ENCODE results near the gene KRTAP2-3.

Gene KRTAP2-3

DNA sequence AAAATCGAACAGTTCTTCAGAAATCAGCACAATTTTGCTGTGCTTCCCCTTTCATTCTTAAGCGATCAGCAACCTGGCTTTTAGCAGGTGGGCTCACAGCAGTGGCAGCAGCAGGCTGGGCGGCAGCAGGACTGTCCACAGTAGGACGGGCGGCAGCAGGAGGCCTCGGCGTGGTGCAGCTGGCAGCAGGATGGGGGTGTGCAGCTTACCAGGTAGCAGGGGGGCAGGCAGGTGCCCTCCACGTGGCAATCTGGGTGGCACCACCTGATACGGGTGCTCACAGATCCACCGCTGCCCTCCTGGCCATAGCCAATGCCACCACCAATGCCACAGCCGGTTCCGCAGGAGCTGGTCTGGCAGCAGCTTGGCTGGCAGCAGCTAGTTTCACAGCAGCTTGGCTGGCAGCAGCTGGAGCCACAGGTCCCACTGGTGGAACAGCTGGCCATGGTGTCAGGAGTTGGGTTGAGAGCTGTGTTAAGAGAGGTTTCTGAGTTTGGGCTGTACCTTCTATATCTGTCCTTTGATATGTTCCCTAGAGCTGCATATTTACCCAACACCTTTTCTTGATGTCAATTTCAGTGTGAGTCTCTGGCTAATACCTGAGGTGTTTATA is 30.2 kb downstream of the KRTAP2-3 start, which contains the start of gene KRTAP1-4:
Gene KRTAP1-4 (minus strand): TSS at position 563 of the 613 bp plus-strand sequence. CDS start 117 bp downstream, at position 446.
- no peak within 1 kb of the TSS for H3K9ac ChIP-seq (ENCODE audit: low read length)

DNA sequence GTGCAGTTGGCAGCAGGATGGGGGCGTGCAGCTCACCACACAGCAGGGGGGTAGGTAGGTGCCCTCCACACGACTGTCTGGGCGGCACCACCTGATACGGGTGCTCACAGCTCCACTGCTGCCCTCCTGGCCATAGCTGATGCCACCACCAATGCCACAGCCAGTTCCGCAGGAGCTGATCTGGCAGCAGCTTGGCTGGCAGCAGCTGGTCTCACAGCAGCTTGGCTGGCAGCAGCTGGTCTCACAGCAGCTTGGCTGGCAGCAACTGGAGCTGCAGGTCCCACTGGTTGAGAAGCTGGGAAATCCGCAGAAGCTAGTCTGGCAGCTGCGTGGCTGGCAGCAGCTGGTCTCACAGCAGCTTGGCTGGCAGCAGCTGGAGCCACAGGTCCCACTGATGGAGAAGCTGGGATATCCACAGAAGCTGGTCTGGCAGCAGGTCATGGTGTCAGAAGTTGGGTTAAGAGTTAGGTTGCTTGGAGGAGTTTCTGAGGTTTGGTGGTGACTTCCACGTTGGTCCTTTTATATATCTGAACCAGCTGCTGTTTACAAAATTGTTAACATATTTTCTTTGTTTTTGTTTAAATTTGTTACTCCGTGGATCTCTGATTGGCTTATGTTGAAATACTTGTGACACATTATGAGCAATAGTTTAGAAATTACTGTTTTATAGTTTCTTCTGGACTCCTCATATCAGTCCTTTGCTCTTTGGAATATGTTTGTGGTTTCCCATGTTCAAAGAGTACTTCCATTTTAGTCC is 33.0 kb downstream of the KRTAP2-3 start, which contains the start of gene KRTAP1-5:
Gene KRTAP1-5 (minus strand): TSS at position 494 of the 757 bp plus-strand sequence. CDS start 53 bp downstream, at position 441.
- Histone ChIP-seq H2AFZ (ENCODE audit: low read depth, low read length) (no peak within 1 kb of the TSS), H3K9me3 (ENCODE audit: insufficient read depth, low read length) (no peaks in the 10 kb centered on the region), H3K9ac (ENCODE audit: low read length) (no peak within 1 kb of the TSS), H4K20me1 (ENCODE audit: insufficient read depth, low read length) (no peaks in the 10 kb centered on the region), H3K36me3 (replicated peaks; ENCODE audit: low read depth, low read length) (no peaks in the 10 kb centered on the region), H3K4me2 (ENCODE audit: low read length) (no peak within 1 kb of the TSS), H3K4me3 (ENCODE audit: low read length) (no peak within 1 kb of the TSS), H3K27ac (ENCODE audit: low read length) (no peak within 1 kb of the TSS), H3K27me3 (ENCODE audit: low read depth, low read length) (peaks cover 26% of the 10 kb centered on the region; the same call in 1 of the 2 replicates), H3K79me2 (ENCODE audit: low read length) (no peaks in the 10 kb centered on the region), H3K4me1 (ENCODE audit: low read length) (no peaks in the 10 kb centered on the region)
- no peak for TF ChIP-seq EZH2phosphoT487 (IDR thresholded peaks at IDR 0.05; ENCODE audit: low read depth)
- TF ChIP-seq, protein P1, sequence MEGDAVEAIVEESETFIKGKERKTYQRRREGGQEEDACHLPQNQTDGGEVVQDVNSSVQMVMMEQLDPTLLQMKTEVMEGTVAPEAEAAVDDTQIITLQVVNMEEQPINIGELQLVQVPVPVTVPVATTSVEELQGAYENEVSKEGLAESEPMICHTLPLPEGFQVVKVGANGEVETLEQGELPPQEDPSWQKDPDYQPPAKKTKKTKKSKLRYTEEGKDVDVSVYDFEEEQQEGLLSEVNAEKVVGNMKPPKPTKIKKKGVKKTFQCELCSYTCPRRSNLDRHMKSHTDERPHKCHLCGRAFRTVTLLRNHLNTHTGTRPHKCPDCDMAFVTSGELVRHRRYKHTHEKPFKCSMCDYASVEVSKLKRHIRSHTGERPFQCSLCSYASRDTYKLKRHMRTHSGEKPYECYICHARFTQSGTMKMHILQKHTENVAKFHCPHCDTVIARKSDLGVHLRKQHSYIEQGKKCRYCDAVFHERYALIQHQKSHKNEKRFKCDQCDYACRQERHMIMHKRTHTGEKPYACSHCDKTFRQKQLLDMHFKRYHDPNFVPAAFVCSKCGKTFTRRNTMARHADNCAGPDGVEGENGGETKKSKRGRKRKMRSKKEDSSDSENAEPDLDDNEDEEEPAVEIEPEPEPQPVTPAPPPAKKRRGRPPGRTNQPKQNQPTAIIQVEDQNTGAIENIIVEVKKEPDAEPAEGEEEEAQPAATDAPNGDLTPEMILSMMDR (IDR thresholded peaks at IDR 0.05; ENCODE audit: low read depth, low read length): no peak

More for the DNA sequence above, 30.2 kb downstream of the KRTAP2-3 start, which contains the start of gene KRTAP1-4:
- Histone ChIP-seq H3K36me3 (replicated peaks; ENCODE audit: low read depth, low read length) (no peaks in the 10 kb centered on the region), H3K4me2 (ENCODE audit: low read length) (no peak within 1 kb of the TSS), H3K9me3 (ENCODE audit: insufficient read depth, low read length) (no peaks in the 10 kb centered on the region), H3K27ac (ENCODE audit: low read length) (no peak within 1 kb of the TSS), H3K79me2 (ENCODE audit: low read length) (no peaks in the 10 kb centered on the region), H3K4me3 (ENCODE audit: low read length) (no peak within 1 kb of the TSS), H3K4me1 (ENCODE audit: low read length) (no peaks in the 10 kb centered on the region), H4K20me1 (ENCODE audit: insufficient read depth, low read length) (no peaks in the 10 kb centered on the region), H2AFZ (ENCODE audit: low read depth, low read length) (no peak within 1 kb of the TSS), H3K27me3 (ENCODE audit: low read depth, low read length) (peaks cover 23% of the 10 kb centered on the region; the same call in 1 of the 2 replicates)
- no peak for TF ChIP-seq EZH2phosphoT487 (IDR thresholded peaks at IDR 0.05; ENCODE audit: low read depth)
- TF ChIP-seq, protein P1 (IDR thresholded peaks at IDR 0.05; ENCODE audit: low read depth, low read length): no peak

DNA sequence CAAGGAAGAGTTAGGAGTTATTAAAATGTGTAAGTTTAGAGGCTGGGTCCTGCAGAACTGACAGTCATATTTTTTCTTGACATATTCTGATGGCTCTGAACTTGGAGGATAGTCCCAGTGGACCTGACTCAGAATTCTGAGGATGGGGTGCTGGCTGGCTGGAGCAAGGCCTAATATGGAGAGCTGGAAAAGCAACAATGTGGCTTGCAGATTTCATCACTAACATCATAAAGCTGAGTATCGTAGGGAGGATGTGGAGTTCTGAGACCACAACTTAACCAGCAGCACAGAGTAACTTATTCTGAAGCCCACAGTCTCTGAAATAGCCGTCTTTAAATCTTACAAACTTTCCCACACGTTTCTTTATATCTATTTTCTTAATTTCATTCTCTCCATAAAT is 35.2 kb downstream of the KRTAP2-3 start:
- Histone ChIP-seq H3K36me3 (replicated peaks; ENCODE audit: low read depth, low read length) (no peaks in the 10 kb centered on the region), H3K9ac (ENCODE audit: low read length) (no peak overlapping the region), H4K20me1 (ENCODE audit: insufficient read depth, low read length) (no peaks in the 10 kb centered on the region), H3K4me1 (ENCODE audit: low read length) (no peaks in the 10 kb centered on the region), H3K4me3 (ENCODE audit: low read length) (no peak overlapping the region), H3K27ac (ENCODE audit: low read length) (no peak overlapping the region), H3K79me2 (ENCODE audit: low read length) (no peaks in the 10 kb centered on the region), H2AFZ (ENCODE audit: low read depth, low read length) (no peak overlapping the region), H3K27me3 (ENCODE audit: low read depth, low read length) (peaks cover 15% of the 10 kb centered on the region; the same call in 1 of the 2 replicates), H3K4me2 (ENCODE audit: low read length) (no peak overlapping the region), H3K9me3 (ENCODE audit: insufficient read depth, low read length) (no peaks in the 10 kb centered on the region)
- no peak for TF ChIP-seq EZH2phosphoT487 (IDR thresholded peaks at IDR 0.05; ENCODE audit: low read depth)
- TF ChIP-seq, protein P1 (IDR thresholded peaks at IDR 0.05; ENCODE audit: low read depth, low read length): no peak

DNA sequence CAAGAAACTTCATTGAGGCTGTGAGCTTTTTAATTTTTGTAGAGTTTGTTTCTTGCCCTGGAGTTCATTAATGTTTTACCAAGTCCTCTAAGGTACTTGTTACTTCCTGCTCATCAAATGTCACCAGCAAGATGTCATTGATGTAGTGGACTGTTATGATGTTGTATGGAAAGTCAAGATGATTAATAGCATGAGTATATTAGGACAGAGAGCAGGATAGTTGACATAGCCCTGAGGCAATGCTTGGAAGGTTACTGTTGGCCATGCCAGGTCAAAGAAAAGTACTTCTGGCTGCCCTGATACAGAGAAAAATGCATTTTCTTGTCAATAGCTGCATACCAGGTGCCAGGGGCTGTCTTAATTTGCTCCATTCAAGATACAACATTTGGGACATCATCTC is 39.6 kb downstream of the KRTAP2-3 start:
- no peak overlapping the region for H3K27ac ChIP-seq (ENCODE audit: low read length)
- no peaks in the 10 kb centered on the region for H3K9me3 ChIP-seq (ENCODE audit: insufficient read depth, low read length)
- H3K4me2 ChIP-seq (ENCODE audit: low read length): no peak overlapping the region
- H3K79me2 ChIP-seq (ENCODE audit: low read length): no peaks in the 10 kb centered on the region
- H4K20me1 ChIP-seq (ENCODE audit: insufficient read depth, low read length): no peaks in the 10 kb centered on the region
- H3K4me3 ChIP-seq (ENCODE audit: low read length): no peak overlapping the region
- no peak overlapping the region for H2AFZ ChIP-seq (ENCODE audit: low read depth, low read length)
- peaks cover 15% of the 10 kb centered on the region for H3K27me3 ChIP-seq (ENCODE audit: low read depth, low read length)
- no peak for TF ChIP-seq EZH2phosphoT487 (IDR thresholded peaks at IDR 0.05; ENCODE audit: low read depth)
- TF ChIP-seq, protein P1 (IDR thresholded peaks at IDR 0.05; ENCODE audit: low read depth, low read length): no peak
- H3K36me3 ChIP-seq (replicated peaks; ENCODE audit: low read depth, low read length): no peaks in the 10 kb centered on the region
- H3K9ac ChIP-seq (ENCODE audit: low read length): no peak overlapping the region
- no peaks in the 10 kb centered on the region for H3K4me1 ChIP-seq (ENCODE audit: low read length)

Data from OCI-LY3 (cell line).